Endothelial cell (in vitro differentiated cells): ENCODE measurements around the gene KCNIP4. TPM values are rescaled to one million over a fixed set of nuclear protein-coding genes. Genes with fewer than 3 reads are reported as not detected.

Experiments
- DNase-seq: peaks from one replicate; pipeline ENCODE4 v3.0.0; 2021; ENCODE audit warnings: low spot score
- H3K27ac Mint-ChIP-seq: one replicate; pipeline ENCODE4 v1.8.0; 2021; ENCODE audit warnings: mixed read lengths, inconsistent platforms; ENCODE audit not compliant: unreplicated experiment
- H3K27me3 Mint-ChIP-seq: one replicate; pipeline ENCODE4 v1.8.0; 2021; ENCODE audit warnings: mild to moderate bottlenecking, moderate library complexity, mixed read lengths, inconsistent platforms; ENCODE audit not compliant: unreplicated experiment
- H3K36me3 Mint-ChIP-seq: one replicate; pipeline ENCODE4 v1.8.0; 2021; ENCODE audit warnings: mild to moderate bottlenecking, low read depth, mixed read lengths, inconsistent platforms; ENCODE audit not compliant: unreplicated experiment
- H3K4me1 Mint-ChIP-seq: one replicate; pipeline ENCODE4 v1.8.0; 2021; ENCODE audit warnings: mild to moderate bottlenecking, mixed read lengths, inconsistent platforms; ENCODE audit not compliant: unreplicated experiment
- H3K4me3 Mint-ChIP-seq: one replicate; pipeline ENCODE4 v1.8.0; 2021; ENCODE audit warnings: mild to moderate bottlenecking, mixed read lengths, inconsistent platforms; ENCODE audit not compliant: unreplicated experiment
- H3K9me3 Mint-ChIP-seq: one replicate; pipeline ENCODE4 v1.8.0; 2021; ENCODE audit warnings: mixed read lengths, inconsistent platforms; ENCODE audit not compliant: unreplicated experiment
- CTCF ChIP-seq: fragments of 200-600 bp; sonication (generic); IDR thresholded peaks from one replicate; pipeline ENCODE4 v1.5.0; 2021; ENCODE audit warnings: antibody characterized with exemption; ENCODE audit not compliant: unreplicated experiment
- total RNA-seq: library from RNA; stranded (reverse); fragmentation: NEBNext Ultra II Directional; extraction: Animal tissue kit (Norgen Biotek cat#: 25700); gene quantifications from one replicate; pipeline ENCODE4 v1.2.1, GENCODE V29; 2021; ENCODE audit not compliant: unreplicated experiment

The KCNIP4 gene
- total RNA-seq, 1 donor from 2014 or later: 0.31 TPM

GRCh38 chr4:21327976-21328700 is 620.4 kb downstream of the KCNIP4 start:
- Mint-ChIP-seq H3K27ac (no peak overlapping the region), H3K9me3 (peaks cover 6% of the 10 kb centered on the region)

GRCh38 chr4:21320034-21320433 is 628.5 kb downstream of the KCNIP4 start:
- H3K4me3 Mint-ChIP-seq: no peak overlapping the region
- no peaks in the 10 kb centered on the region for H3K36me3 Mint-ChIP-seq
- no peak for TF ChIP-seq CTCF
- no peak overlapping the region for H3K27ac Mint-ChIP-seq
- no peaks in the 10 kb centered on the region for H3K27me3 Mint-ChIP-seq
- H3K9me3 Mint-ChIP-seq: peaks cover 6% of the 10 kb centered on the region
- H3K4me1 Mint-ChIP-seq: no peaks in the 10 kb centered on the region
- no peak for DNase-seq

More at GRCh38 chr4:21327976-21328700, 620.4 kb downstream of the KCNIP4 start:
- Mint-ChIP-seq H3K4me1 (no peaks in the 10 kb centered on the region), H3K36me3 (no peaks in the 10 kb centered on the region), H3K4me3 (no peak overlapping the region), H3K27me3 (no peaks in the 10 kb centered on the region)
- TF ChIP-seq CTCF: no peak
- DNase-seq: no peak

GRCh38 chr4:21307709-21308108 is 640.9 kb downstream of the KCNIP4 start:
- H3K4me1 Mint-ChIP-seq: peaks cover 4% of the 10 kb centered on the region
- no peaks in the 10 kb centered on the region for H3K36me3 Mint-ChIP-seq
- no peak overlapping the region for H3K27ac Mint-ChIP-seq
- peaks cover 2% of the 10 kb centered on the region for H3K27me3 Mint-ChIP-seq
- no peak overlapping the region for H3K4me3 Mint-ChIP-seq
- TF ChIP-seq CTCF: no peak
- H3K9me3 Mint-ChIP-seq: no peaks in the 10 kb centered on the region
- DNase-seq: no peak

GRCh38 chr4:21304540-21304887 is 644.1 kb downstream of the KCNIP4 start:
- no peak for DNase-seq
- peaks cover 2% of the 10 kb centered on the region for H3K27me3 Mint-ChIP-seq
- no peaks in the 10 kb centered on the region for H3K9me3 Mint-ChIP-seq
- H3K27ac Mint-ChIP-seq: no peak overlapping the region
- no peaks in the 10 kb centered on the region for H3K36me3 Mint-ChIP-seq
- H3K4me3 Mint-ChIP-seq: no peak overlapping the region
- peaks cover 4% of the 10 kb centered on the region for H3K4me1 Mint-ChIP-seq
- TF ChIP-seq CTCF: no peak

- H3K27ac Mint-ChIP-seq: no peak overlapping the region
- H3K9me3 Mint-ChIP-seq: no peaks in the 10 kb centered on the region
- no peak for DNase-seq
- H3K36me3 Mint-ChIP-seq: no peaks in the 10 kb centered on the region
- TF ChIP-seq CTCF: no peak
- H3K4me1 Mint-ChIP-seq: peaks cover 3% of the 10 kb centered on the region
- no peaks in the 10 kb centered on the region for H3K27me3 Mint-ChIP-seq
- H3K4me3 Mint-ChIP-seq: no peak overlapping the region
Observed at GRCh38 chr4:21290562-21290961, 658.0 kb downstream of the KCNIP4 start.
